Muscle layer of duodenum (tissue), 2 donors: ENCODE results near the gene RFX2.

Experiments
- H3K27ac ChIP-seq: one replicate; pipeline ENCODE4 v1.7.0; 2013; ENCODE audit warnings: mild to moderate bottlenecking, low read length
- H3K27me3 ChIP-seq: one replicate; pipeline ENCODE4 v1.7.0; 2013; ENCODE audit warnings: low read depth, mild to moderate bottlenecking, control low read depth, low read length
- H3K36me3 ChIP-seq, 2 donors: one replicate each; pipeline ENCODE4 v1.7.0; 2013; ENCODE audit warnings: low read length in 2 of 2, control low read depth in 1 of 2, mild to moderate bottlenecking in 1 of 2; ENCODE audit not compliant: insufficient read depth in 2 of 2, control insufficient read depth in 1 of 2
- H3K4me1 ChIP-seq, 2 donors: one replicate each; pipeline ENCODE4 v1.7.0; 2013; ENCODE audit warnings: low read length in 2 of 2, mild to moderate bottlenecking in 2 of 2, control low read depth in 1 of 2, moderate library complexity in 1 of 2; ENCODE audit not compliant: insufficient read depth in 2 of 2, control insufficient read depth in 1 of 2
- H3K4me3 ChIP-seq, 2 donors: one replicate each; pipeline ENCODE4 v1.7.0; 2013; ENCODE audit warnings: low read length in 2 of 2, low read depth in 1 of 2, mild to moderate bottlenecking in 1 of 2
- H3K9me3 ChIP-seq, 2 donors: one replicate each; pipeline ENCODE4 v1.7.0; 2013; ENCODE audit warnings: low read length in 2 of 2, control low read depth in 1 of 2, mild to moderate bottlenecking in 1 of 2; ENCODE audit not compliant: control insufficient read depth in 1 of 2
- donor health status: healthy.

RFX2 gene

DNA sequence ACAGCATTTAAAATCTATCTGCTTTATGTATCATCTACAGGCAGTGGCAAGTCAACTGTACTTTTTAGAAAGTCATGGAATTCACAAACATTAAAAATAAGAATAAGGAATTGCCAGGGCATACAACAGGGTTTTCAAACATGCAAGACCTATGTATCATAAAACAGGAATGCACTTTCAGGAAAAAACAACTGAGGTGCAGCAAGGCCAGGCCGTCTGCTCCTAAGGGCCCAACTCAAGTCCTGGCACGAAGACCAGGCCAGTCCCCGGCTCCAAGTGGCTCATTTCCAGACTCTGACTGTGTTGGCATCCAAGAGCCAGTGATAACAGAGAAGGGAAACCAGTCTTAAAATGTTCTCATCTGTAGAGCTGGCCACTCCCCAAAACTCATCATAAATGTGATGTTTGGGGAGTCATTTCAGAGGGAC lies 7.1 kb downstream of the RFX2 start:
- peak overlapping the region in 1 of 2 donors; percentile 17 for H3K4me3 ChIP-seq

DNA sequence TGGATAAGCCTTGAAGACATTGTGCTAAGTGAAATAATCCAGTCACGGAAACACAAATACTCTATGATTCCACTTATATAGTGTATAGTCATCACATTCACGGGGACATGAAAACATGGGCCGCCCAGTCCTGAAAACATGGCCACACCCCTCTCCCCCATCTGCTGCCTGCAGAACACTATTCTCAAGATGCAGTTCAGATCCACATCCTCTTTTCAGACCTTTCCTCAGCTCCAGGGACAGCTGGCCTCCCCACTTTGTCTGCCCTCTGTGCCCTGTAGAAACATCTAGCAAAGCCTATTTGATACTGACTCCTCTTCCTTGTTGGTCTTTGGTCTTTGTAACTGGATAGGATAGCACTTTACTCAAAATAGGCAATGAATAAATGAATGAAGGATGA lies 8.3 kb downstream of the RFX2 start:
- Histone ChIP-seq H3K27me3 (no peaks in the 10 kb centered on the region), H3K4me3 (no peak overlapping the region), H3K36me3 (no peaks in the 10 kb centered on the region), H3K9me3 (no peaks in the 10 kb centered on the region), H3K4me1 (peaks cover 9 to 70% of the 10 kb centered on the region in 2 donors), H3K27ac (no peak overlapping the region)

More for the DNA sequence above, 7.1 kb downstream of the RFX2 start:
- H3K36me3 ChIP-seq = no peaks in the 10 kb centered on the region
- no peaks in the 10 kb centered on the region for H3K9me3 ChIP-seq
- no peaks in the 10 kb centered on the region for H3K27me3 ChIP-seq
- peaks cover 9 to 62% of the 10 kb centered on the region in 2 donors for H3K4me1 ChIP-seq
- H3K27ac ChIP-seq = peak overlapping the region; percentile 85

DNA sequence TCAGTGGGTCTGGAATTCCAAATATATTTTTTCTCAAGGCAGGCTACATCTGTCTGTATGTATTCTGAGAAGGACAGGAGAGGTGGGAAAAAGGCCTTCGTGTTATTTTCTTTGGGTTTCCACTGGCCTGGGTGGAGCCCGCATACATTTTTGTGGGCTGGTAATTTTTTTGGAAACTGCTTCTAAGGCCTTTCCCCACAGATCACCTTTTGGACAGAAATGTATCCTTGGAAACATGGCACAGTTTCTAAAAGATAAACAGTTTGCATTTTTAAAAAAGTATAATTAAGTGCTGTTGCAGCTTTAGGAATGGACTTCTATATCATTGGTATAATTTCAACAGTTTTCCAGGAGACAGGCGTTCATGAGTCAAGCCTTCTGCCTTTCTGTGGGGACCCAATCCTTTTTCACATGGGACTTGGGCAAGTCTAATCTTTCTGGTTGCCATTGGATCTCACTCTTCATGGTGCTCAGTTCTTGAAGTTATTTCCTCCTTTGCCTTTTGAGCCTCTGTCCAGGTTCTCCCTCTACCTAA lies 8.9 kb downstream of the RFX2 start:
- Histone ChIP-seq H3K4me1 (peaks cover 9 to 70% of the 10 kb centered on the region in 2 donors), H3K36me3 (no peaks in the 10 kb centered on the region), H3K9me3 (no peaks in the 10 kb centered on the region), H3K27me3 (no peaks in the 10 kb centered on the region), H3K27ac (no peak overlapping the region), H3K4me3 (no peak overlapping the region)

DNA sequence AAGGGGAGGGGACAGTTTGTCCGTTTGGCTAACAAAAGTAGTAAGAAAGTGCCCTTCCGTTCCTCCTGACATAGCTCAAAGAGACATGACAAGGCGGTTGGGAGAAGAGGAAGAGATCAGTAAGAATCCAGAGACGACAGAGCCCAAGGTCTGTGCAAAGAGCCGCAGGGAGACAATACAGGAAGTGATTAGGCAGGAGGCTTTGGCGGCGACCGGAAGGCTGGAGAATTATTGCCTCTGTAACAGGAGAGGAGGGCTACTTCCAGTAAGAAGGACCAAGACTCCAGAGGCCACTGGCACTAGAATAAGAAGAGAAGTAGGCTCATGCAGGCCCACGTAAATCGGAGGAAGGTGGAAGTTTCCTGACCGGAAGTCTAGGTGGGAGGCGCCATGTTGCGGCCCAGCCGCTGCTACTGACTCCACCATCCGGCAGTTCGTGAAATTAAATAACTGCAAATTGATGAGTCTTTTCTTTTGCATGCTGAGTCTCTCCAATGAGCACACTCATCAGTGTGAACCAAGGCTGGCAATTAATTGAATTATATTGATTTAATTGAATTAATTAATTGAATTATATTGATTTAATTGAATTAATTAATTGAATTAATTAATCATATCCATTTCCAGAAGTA lies 9.9 kb downstream of the RFX2 start:
- Histone ChIP-seq H3K27ac (peak overlapping the region; percentile 80), H3K36me3 (no peaks in the 10 kb centered on the region), H3K4me1 (peaks cover 9 to 70% of the 10 kb centered on the region in 2 donors)

DNA sequence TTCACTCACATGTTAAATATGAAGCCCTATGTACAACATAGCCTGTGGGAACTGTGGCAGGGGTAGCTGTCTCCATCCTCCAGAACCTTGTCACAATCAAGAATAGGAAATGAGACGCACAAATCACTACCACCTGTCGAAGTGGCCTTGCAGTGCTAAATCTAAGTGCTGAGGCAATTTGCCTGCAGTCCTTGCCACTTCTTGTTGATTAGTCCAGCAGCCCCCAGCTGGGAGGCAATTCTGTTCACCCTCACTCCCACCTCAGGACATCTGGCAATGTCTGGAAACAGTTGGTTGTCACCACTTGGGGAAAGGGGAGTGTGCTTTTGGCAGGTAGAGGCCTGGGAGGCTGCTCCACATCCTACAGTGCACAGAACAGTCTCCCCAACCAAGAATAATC lies 10.7 kb downstream of the RFX2 start:
- Histone ChIP-seq H3K27ac (peak overlapping the region; percentile 80), H3K4me1 (peaks cover 9 to 67% of the 10 kb centered on the region in 2 donors), H3K27me3 (no peaks in the 10 kb centered on the region), H3K4me3 (peak overlapping the region in 1 of 2 donors; percentile 20), H3K36me3 (no peaks in the 10 kb centered on the region), H3K9me3 (no peaks in the 10 kb centered on the region)

More for the DNA sequence above, 9.9 kb downstream of the RFX2 start:
- no peaks in the 10 kb centered on the region for H3K9me3 ChIP-seq
- peak overlapping the region in 1 of 2 donors; percentile 20 for H3K4me3 ChIP-seq
- H3K27me3 ChIP-seq = no peaks in the 10 kb centered on the region

DNA sequence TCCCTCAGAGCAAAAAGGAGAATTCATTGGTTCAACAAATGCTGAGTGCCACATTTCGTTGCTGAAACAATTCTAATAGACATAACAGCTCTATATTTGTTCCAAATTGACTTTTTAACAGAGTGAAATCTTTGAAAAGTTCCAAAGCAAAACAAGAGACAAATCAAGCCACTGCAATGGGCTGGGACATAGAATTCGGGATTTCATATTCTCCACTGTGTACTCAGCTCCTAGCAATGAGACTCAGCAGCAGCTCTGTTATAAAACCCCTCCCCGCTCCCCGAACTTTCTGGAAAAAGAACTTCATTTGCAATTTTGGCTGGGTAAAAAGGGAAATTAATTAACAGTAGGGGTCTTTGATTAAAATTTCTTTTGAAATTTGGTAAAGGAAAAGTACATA lies 11.3 kb downstream of the RFX2 start:
- H3K4me1 ChIP-seq = peaks cover 9 to 65% of the 10 kb centered on the region in 2 donors

DNA sequence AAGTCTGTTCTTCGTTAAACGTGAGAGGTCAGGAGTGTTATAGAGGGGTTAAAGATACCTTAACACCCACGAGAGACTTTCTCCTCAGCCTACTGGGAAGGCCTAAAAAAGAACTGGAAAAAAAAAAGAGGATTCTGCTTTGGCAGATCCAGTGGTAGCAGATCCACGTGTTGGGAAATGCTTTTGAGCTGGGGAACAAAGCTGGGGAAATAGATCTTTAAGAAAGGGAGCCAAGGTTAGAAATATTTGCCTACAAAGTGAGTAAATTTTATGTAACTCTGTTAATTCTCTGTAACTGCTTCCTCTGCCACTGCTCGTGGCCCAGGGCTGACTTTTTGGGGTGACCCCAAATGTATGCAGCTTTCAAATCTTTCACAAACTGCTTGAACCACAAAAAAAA lies 11.7 kb downstream of the RFX2 start:
- Histone ChIP-seq H3K27ac (peak overlapping the region; percentile 80), H3K4me3 (no peak overlapping the region), H3K9me3 (no peaks in the 10 kb centered on the region), H3K27me3 (no peaks in the 10 kb centered on the region), H3K4me1 (peaks cover 4 to 65% of the 10 kb centered on the region in 2 donors), H3K36me3 (no peaks in the 10 kb centered on the region)

More for the DNA sequence above, 11.3 kb downstream of the RFX2 start:
- no peak overlapping the region for H3K4me3 ChIP-seq
- no peaks in the 10 kb centered on the region for H3K27me3 ChIP-seq
- H3K27ac ChIP-seq = peak overlapping the region; percentile 80
- H3K9me3 ChIP-seq = no peaks in the 10 kb centered on the region
- H3K36me3 ChIP-seq = no peaks in the 10 kb centered on the region

DNA sequence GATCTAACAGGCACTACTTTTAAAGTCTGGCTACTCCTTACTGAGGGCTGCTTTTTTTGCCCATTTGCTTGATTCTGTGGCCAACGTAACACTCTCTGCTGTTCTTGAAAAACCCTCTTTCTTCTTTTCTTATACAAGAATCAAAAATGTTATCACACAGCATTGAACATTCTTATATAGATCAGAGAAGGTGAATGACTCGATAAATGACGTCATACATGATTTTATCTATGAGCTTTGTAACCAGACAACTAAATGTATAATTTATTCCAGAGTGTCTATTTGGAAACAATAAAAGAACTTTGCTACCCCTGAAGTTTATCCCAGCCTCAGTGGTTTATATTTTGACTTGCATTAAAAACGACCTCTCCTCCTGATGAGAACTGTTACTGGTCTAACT lies 12.4 kb downstream of the RFX2 start:
- Histone ChIP-seq H3K4me3 (no peak overlapping the region), H3K27me3 (no peaks in the 10 kb centered on the region), H3K36me3 (no peaks in the 10 kb centered on the region), H3K9me3 (no peaks in the 10 kb centered on the region), H3K4me1 (peaks cover 0 to 64% of the 10 kb centered on the region in 2 donors), H3K27ac (peak overlapping the region; percentile 80)

DNA sequence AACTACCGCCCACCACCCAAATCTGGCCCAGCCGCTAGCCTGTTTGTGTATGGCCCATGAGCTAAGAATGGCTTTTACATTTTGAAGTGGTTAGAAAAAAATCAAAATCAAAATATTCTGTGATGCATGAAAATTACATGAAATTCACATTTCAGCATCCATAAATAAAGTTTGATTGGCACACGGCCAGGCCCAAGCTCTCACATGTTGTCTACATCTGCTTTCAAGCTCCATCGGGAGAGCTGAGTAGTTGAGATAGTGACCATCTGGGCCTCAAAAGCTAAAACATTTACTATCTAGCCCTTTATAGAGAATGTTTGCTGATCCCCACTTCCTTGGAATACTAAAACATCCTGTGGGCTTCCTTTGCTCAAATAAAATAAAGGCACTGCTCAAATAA lies 14.5 kb downstream of the RFX2 start:
- Histone ChIP-seq H3K36me3 (no peaks in the 10 kb centered on the region), H3K27ac (no peak overlapping the region), H3K4me3 (no peak overlapping the region), H3K4me1 (peaks cover 0 to 62% of the 10 kb centered on the region in 2 donors), H3K9me3 (no peaks in the 10 kb centered on the region), H3K27me3 (no peaks in the 10 kb centered on the region)

DNA sequence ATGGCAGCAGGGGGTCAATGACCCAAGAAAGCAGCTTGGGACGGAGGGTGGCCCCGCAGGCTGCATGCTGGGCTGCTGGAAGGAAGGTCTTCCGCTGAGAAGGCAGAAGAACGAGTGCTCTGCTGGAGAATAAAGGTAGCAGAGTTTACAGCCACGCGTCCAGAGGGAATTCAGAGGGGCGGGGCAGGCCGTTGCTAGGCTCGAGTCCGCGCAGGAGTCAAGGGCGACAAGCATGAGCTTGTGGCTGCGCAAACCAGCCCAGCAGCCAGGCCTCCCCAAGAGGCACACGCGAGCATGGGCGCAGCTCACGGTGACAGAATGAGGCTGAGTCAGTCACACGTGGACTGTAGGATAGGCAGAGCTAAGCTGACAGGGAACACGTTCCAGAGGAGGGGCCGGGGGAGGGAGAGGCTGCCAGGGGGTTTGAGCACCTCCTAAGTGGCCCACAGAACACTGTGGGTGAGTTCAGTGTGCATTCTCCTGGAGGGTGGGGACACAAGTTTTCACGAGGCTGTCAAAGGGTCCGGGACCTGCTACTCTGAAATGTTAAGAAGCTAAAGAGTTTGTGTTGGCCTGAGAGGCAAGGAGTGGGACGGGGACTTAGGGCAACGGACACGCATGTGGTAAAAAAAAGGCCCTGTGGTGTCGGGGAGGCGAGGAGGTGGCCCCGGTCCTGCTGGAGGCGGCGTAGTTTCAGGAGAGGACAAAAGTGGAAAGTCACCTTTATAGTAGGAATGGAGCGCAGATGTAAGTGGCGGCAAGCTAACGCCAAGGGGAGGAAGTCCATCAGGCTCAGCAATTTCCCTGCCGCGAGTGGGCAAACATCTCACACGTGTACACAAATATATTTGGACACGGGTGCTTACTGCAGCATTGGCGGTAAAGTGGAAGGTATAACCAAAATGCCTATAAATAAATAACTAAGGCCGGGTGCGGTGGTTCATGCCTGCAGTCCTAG lies 17.7 kb downstream of the RFX2 start:
- Histone ChIP-seq H3K36me3 (no peaks in the 10 kb centered on the region), H3K27ac (peak overlapping the region; percentile 80), H3K9me3 (no peaks in the 10 kb centered on the region), H3K27me3 (no peaks in the 10 kb centered on the region), H3K4me3 (peak overlapping the region; percentile 2 to 54), H3K4me1 (peaks cover 10 to 47% of the 10 kb centered on the region in 2 donors)

DNA sequence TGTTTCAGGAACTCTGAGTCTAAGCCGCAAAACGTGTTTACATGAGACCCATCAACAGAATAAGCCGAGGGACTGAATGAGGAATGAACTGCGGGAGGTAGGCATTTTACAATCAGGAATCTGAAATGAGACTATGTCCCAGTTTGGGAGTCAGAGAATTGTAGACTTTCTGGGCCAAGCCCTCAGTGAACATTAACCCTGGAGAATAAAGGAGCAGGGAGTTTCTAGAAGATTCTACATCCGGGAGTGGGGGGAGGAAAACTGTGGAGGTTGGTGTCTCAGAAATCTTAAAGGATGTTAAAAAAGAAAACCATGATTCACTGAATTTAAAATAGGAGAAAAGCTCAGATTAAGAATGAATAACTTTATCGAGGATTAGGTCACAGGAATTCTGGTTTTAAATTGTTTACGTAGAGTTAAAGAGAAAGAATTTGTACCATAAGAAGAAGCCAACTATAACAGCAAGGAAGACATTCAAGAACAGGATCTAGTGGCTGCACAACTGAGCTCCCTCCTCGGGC lies 18.5 kb downstream of the RFX2 start:
- H3K4me3 ChIP-seq = peak overlapping the region; percentile 2 to 54

More for the DNA sequence above, 18.5 kb downstream of the RFX2 start:
- Histone ChIP-seq H3K27ac (peak overlapping the region; percentile 80), H3K4me1 (peaks cover 17 to 53% of the 10 kb centered on the region in 2 donors), H3K9me3 (no peaks in the 10 kb centered on the region), H3K27me3 (no peaks in the 10 kb centered on the region), H3K36me3 (no peaks in the 10 kb centered on the region)
